Upper lobe of right lung (tissue), 1 donor: ENCODE results near the gene STIMATE. TPM values are rescaled to one million over a fixed set of nuclear protein-coding genes. Genes with fewer than 3 reads are reported as not detected.

Experiments used
- ATAC-seq: fragments of 200-7000 bp; cut with Tn5 transposase; one replicate; pipeline ENCODE4 v1.9.1; 2020; ENCODE audit warnings: mild to moderate bottlenecking, moderate library complexity
- DNase-seq: peaks from one replicate; pipeline ENCODE4 v3.0.0-alpha.2; 2020
- H3K27ac ChIP-seq: fragments of 200-600 bp; one replicate; pipeline ENCODE4 v1.8.0; 2022
- H3K27me3 ChIP-seq: fragments of 200-600 bp; one replicate; pipeline ENCODE4 v1.8.0; 2022; ENCODE audit warnings: mild to moderate bottlenecking
- H3K36me3 ChIP-seq: fragments of 200-600 bp; one replicate; pipeline ENCODE4 v1.8.0; 2022
- H3K4me1 ChIP-seq: fragments of 200-600 bp; one replicate; pipeline ENCODE4 v1.8.0; 2022
- H3K4me3 ChIP-seq: fragments of 200-600 bp; one replicate; pipeline ENCODE4 v1.8.0; 2022; ENCODE audit warnings: mild to moderate bottlenecking
- H3K9me3 ChIP-seq: fragments of 200-600 bp; one replicate; pipeline ENCODE4 v1.8.0; 2022
- intact Hi-C: fragments of 100-400 bp; cut with DNase I; formaldehyde crosslinking; loops from one replicate; pipeline ENCODE4 v1.11.0; 2022
- total RNA-seq: library from RNA; stranded (reverse); fragmentation: NEBNext Ultra II Directional; extraction: Animal tissue kit (Norgen Biotek cat#: 25700); gene quantifications from one replicate; pipeline ENCODE4 v1.2.1, GENCODE V29; 2021
- TF ChIP-seq, protein P1 (sequence below): fragments of 200-600 bp; IDR thresholded peaks from one replicate; pipeline ENCODE4 v1.8.0; 2022; ENCODE audit warnings: antibody characterized with exemption
- donor health status: DM: no; HTN: yes; CAD: no; lungs with severe emphysema.

The STIMATE gene
- total RNA-seq, 1 donor from 2014 or later: 34.7 TPM

DNA sequence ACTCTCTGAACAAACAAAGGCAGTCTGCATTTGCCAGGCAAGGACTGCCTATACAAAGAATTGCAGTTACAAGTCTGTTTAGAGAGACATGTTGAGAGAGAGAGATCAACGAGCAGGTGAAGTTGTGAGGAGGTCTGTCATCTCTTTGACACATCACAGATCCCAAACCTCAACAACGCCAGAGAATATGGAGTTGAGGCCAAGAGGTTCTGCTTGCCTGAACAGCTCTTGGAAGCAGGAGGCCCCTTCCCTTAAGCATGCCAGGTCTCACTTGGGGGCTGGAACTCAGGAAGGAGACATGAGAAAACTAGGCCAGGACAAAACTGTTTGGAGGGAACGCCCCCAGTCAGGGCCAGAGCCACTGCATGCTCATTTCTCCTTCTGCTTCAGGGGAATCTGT is 40.2 kb downstream of the STIMATE start:
- ATAC-seq: no peak
- intact Hi-C loops: no loop called here
- no peak overlapping the region for H3K4me3 ChIP-seq

DNA sequence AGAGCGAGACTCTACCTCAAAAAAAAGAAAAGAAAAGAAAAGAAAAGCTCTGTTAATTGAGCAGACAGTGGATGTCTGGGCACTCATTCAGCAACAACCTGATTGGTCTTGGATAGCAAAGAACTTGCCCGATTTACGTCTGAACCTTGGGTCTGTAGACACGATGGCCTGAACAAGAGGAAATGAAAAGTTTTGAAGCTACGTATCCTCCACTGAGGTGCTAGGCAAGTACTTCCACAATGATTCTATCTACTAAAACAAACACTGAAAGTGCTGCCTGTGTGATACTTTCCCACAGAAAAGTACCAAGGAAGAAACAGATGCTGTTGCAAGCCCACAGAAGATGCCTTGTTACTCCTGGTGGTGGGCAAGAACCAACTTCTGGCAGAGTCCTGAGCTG is 40.7 kb downstream of the STIMATE start:
- Histone ChIP-seq H3K9me3 (no peaks in the 10 kb centered on the region), H3K27ac (no peak overlapping the region), H3K27me3 (no peaks in the 10 kb centered on the region), H3K36me3 (peaks cover 23% of the 10 kb centered on the region), H3K4me1 (no peaks in the 10 kb centered on the region), H3K4me3 (no peak overlapping the region)
- no peak for DNase-seq
- TF ChIP-seq, protein P1, sequence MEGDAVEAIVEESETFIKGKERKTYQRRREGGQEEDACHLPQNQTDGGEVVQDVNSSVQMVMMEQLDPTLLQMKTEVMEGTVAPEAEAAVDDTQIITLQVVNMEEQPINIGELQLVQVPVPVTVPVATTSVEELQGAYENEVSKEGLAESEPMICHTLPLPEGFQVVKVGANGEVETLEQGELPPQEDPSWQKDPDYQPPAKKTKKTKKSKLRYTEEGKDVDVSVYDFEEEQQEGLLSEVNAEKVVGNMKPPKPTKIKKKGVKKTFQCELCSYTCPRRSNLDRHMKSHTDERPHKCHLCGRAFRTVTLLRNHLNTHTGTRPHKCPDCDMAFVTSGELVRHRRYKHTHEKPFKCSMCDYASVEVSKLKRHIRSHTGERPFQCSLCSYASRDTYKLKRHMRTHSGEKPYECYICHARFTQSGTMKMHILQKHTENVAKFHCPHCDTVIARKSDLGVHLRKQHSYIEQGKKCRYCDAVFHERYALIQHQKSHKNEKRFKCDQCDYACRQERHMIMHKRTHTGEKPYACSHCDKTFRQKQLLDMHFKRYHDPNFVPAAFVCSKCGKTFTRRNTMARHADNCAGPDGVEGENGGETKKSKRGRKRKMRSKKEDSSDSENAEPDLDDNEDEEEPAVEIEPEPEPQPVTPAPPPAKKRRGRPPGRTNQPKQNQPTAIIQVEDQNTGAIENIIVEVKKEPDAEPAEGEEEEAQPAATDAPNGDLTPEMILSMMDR: no peak
- ATAC-seq: no peak
- intact Hi-C loops: no loop called here

More for the DNA sequence above, 40.2 kb downstream of the STIMATE start:
- Histone ChIP-seq H3K27me3 (no peaks in the 10 kb centered on the region), H3K9me3 (no peaks in the 10 kb centered on the region), H3K36me3 (peaks cover 18% of the 10 kb centered on the region), H3K27ac (no peak overlapping the region), H3K4me1 (no peaks in the 10 kb centered on the region)
- TF ChIP-seq, protein P1: no peak
- no peak for DNase-seq

DNA sequence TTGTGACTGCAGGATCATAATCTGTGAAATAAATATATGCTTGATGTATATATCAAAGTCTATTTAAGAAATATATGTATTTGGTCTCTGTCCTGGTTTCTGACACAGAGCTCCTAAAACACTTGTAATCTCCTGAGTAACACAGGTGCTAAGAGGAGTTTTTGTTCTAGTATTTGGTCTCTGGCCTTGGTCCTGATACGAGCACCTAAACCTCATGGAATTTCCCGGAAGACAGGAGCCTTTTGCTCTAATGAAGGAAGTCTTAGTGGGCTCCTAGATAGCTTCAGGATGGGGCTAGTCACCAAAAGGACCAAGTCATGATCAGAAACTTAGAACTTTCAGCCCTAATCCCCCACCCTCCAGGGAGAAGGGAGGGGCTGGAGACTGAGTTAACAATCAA is 43.3 kb downstream of the STIMATE start:
- DNase-seq (no peak), ATAC-seq (no peak)
- intact Hi-C loops: no loop called here
- Histone ChIP-seq H3K27ac (no peak overlapping the region), H3K9me3 (no peaks in the 10 kb centered on the region), H3K4me3 (no peak overlapping the region), H3K4me1 (no peaks in the 10 kb centered on the region), H3K27me3 (no peaks in the 10 kb centered on the region), H3K36me3 (peaks cover 38% of the 10 kb centered on the region)
- TF ChIP-seq, protein P1: no peak

DNA sequence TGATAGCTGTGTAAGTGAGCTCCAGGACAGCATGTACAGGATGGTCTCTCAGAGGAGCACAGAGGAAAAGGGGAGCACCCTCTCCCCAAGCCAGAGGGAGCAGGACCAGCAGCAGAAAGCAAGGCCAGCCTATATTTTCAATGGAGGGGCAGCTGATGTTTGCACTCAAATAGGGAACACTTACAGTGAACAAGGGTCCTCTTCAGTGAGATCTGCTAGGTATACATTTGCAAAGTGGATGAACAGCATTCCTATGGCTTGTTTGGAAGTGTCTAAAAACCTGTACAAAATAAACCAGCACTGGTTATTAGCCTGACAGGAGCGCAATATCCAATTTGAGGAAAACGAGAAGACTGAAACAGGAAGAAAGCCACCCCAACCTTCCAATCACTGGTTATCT is 44.9 kb downstream of the STIMATE start:
- intact Hi-C loops: no loop called here

DNA sequence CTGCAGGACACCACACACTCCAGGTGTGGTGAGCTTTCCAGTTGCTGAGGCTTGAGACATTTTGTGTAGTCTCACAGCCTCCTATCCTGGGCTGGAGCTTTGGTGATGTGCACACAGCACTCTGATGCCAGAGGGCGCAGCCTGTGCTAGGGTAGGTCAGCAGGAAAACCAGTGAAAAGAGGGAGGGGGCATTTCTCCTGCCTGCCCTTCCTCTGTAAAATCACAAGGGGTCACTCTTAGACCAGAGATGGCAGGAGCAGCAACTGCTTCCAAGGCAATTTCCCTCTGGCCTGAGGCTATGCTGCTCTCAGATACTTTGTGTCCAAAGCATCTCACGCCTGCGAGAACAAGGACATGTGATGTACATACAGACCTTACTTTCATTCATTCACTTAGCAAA is 46.0 kb downstream of the STIMATE start:
- TF ChIP-seq, protein P1: peak; percentile 53
- Histone ChIP-seq H3K4me3 (no peak overlapping the region), H3K27ac (no peak overlapping the region), H3K36me3 (peaks cover 56% of the 10 kb centered on the region), H3K9me3 (no peaks in the 10 kb centered on the region), H3K4me1 (no peaks in the 10 kb centered on the region), H3K27me3 (no peaks in the 10 kb centered on the region)
- ATAC-seq (peak; percentile 86), DNase-seq (no peak)
- intact Hi-C loops: no loop called here

More for the DNA sequence above, 44.9 kb downstream of the STIMATE start:
- Histone ChIP-seq H3K4me1 (no peaks in the 10 kb centered on the region), H3K36me3 (peaks cover 54% of the 10 kb centered on the region), H3K27ac (no peak overlapping the region), H3K9me3 (no peaks in the 10 kb centered on the region), H3K4me3 (no peak overlapping the region), H3K27me3 (no peaks in the 10 kb centered on the region)
- DNase-seq: no peak
- ATAC-seq: peak; percentile 29
- TF ChIP-seq, protein P1: no peak

DNA sequence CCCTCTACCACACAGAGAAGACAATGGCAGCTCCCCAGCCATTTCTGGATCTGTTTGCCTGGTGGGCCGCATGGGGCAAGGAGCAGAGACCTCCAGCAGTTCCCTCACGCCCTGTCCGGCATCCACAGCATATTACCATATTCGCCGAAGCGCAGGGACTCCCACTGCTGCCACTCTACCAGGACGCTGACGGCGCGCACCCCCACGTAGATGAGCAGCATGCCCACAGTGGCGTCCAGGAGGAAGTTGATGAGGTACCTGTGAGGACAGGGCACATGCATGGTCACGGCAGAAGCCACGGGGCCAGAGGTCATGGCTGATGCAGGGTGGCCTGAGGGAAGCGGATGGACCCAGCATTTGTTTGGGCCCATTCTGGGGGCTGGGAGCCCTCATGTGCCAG is 47.7 kb downstream of the STIMATE start:
- peaks cover 44% of the 10 kb centered on the region for H3K36me3 ChIP-seq
- ATAC-seq (no peak), DNase-seq (no peak)
- intact Hi-C loops: no loop called here
- TF ChIP-seq, protein P1: no peak
- no peak overlapping the region for H3K27ac ChIP-seq
- no peaks in the 10 kb centered on the region for H3K9me3 ChIP-seq
- peaks cover 15% of the 10 kb centered on the region for H3K4me1 ChIP-seq
- H3K27me3 ChIP-seq: no peaks in the 10 kb centered on the region
- H3K4me3 ChIP-seq: no peak overlapping the region
